H1 (cell line): ENCODE measurements around the gene MEX3D. TPM values are rescaled to one million over a fixed set of nuclear protein-coding genes. Genes with fewer than 3 reads are reported as not detected.

Experiments used
- CTCF ChIA-PET: fragments of 300-600 bp; sonication (Branson Sonifier 250); formaldehyde crosslinking; loops from one replicate; lab custom pipeline; 2021; ENCODE audit not compliant: partially characterized antibody; lab: Charles Lee
- POLR2A ChIA-PET: fragments of 300-600 bp; sonication (Branson Sonifier 250); formaldehyde crosslinking; loops from one replicate; lab custom pipeline; 2021; ENCODE audit warnings: inconsistent platforms; ENCODE audit not compliant: partially characterized antibody; lab: Charles Lee
- DNase-seq, 2 experiments: peaks; one replicate each; pipeline versions ENCODE4 v3.0.0 to v3.0.0-alpha.2; 2010 to 2022; ENCODE audit warnings: low spot score in 2 of 2, low read depth in 1 of 2, mixed read lengths in 1 of 2
- FAIRE-seq: peaks from 2 replicates; lab custom pipeline; 2011; peaks lifted over from hg19 to GRCh38; lab: Jason Lieb, UNC
- H2AFZ ChIP-seq: 2 replicates; pipeline ENCODE4 v1.8.1; 2012; ENCODE audit warnings: low read length, inconsistent platforms
- H2AK5ac ChIP-seq: 2 replicates; pipeline ENCODE4 v1.6.1; 2013; ENCODE audit warnings: low read depth, low read length
- H2BK120ac ChIP-seq: replicated peaks from 2 replicates; pipeline ENCODE3; 2013; ENCODE audit warnings: low read depth, low read length, inconsistent platforms
- H2BK12ac ChIP-seq: 2 replicates; pipeline ENCODE4 v1.6.1; 2013; ENCODE audit warnings: low read depth, low read length
- H2BK15ac ChIP-seq: 2 replicates; pipeline ENCODE4 v1.6.1; 2013; ENCODE audit warnings: low read length
- H2BK20ac ChIP-seq: 2 replicates; pipeline ENCODE4 v1.6.1; 2013; ENCODE audit warnings: low read length
- H2BK5ac ChIP-seq: 2 replicates; pipeline ENCODE4 v1.6.1; 2013; ENCODE audit warnings: low read depth, low read length
- H3K14ac ChIP-seq: 2 replicates; pipeline ENCODE4 v1.6.1; 2013; ENCODE audit warnings: inconsistent platforms; ENCODE audit not compliant: insufficient read length
- H3K18ac ChIP-seq: 2 replicates; pipeline ENCODE4 v1.6.1; 2013; ENCODE audit warnings: low read length; ENCODE audit errors: extremely low read depth
- H3K23ac ChIP-seq: 2 replicates; pipeline ENCODE4 v1.6.1; 2013; ENCODE audit warnings: inconsistent platforms; ENCODE audit not compliant: insufficient read length
- H3K23me2 ChIP-seq: 2 replicates; pipeline ENCODE4 v1.6.1; 2013; ENCODE audit warnings: low read depth, low read length
- H3K27ac ChIP-seq: 2 replicates; pipeline ENCODE4 v1.6.1; 2011; ENCODE audit warnings: low read depth, low read length, inconsistent platforms
- H3K27me3 ChIP-seq, 4 experiments: replicated peaks in 1 of 4; 1 replicate in 1 of 4; 2 replicates in 3 of 4; pipeline versions ENCODE4 v1.6.1 to v1.8.1; 2011 to 2013; ENCODE audit warnings: low read length in 3 of 4, mild to moderate bottlenecking in 3 of 4, inconsistent platforms in 2 of 4, mixed read lengths in 2 of 4, moderate library complexity in 1 of 4; ENCODE audit not compliant: control insufficient read depth in 3 of 4, insufficient read depth in 3 of 4; ENCODE audit errors: extremely low read depth in 1 of 4
- H3K36me3 ChIP-seq, 4 experiments: 2 replicates each; pipeline versions ENCODE4 v1.6.1 to v1.8.1; 2011 to 2013; ENCODE audit warnings: mild to moderate bottlenecking in 4 of 4, low read length in 3 of 4, moderate library complexity in 2 of 4, control low read depth in 1 of 4, inconsistent platforms in 1 of 4; ENCODE audit not compliant: insufficient read depth in 4 of 4, control insufficient read depth in 2 of 4
- H3K4ac ChIP-seq: replicated peaks from 2 replicates; pipeline ENCODE3; 2013; ENCODE audit warnings: low read length, low read depth, mixed read lengths, inconsistent platforms; ENCODE audit not compliant: insufficient read length
- H3K4me1 ChIP-seq, 4 experiments: replicated peaks in 1 of 4; 1 replicate in 1 of 4; 2 replicates in 3 of 4; pipeline versions ENCODE4 v1.6.1 to v1.8.1; 2011 to 2013; ENCODE audit warnings: low read length in 3 of 4, inconsistent platforms in 2 of 4, mixed read lengths in 1 of 4; ENCODE audit not compliant: insufficient read depth in 4 of 4, control insufficient read depth in 3 of 4
- H3K4me2 ChIP-seq, 2 experiments: 2 replicates each; pipeline versions ENCODE4 v1.6.1 to v1.8.1; 2011 to 2013; ENCODE audit warnings: low read depth in 2 of 2, low read length in 2 of 2, control low read depth in 1 of 2, inconsistent platforms in 1 of 2, mild to moderate bottlenecking in 1 of 2; ENCODE audit not compliant: insufficient read depth in 1 of 2
- H3K4me3 ChIP-seq, 4 experiments: fragments of 200-600, 300-600 bp in 1 of 4; sonication (generic), shearing (Covaris generic), sonication (Bioruptor Twin) in 1 of 4; 2 replicates each; pipeline versions ENCODE4 v1.5.1 to v1.8.1; 2011 to 2016; ENCODE audit warnings: low read length in 4 of 4, low read depth in 3 of 4, control low read depth in 2 of 4, inconsistent platforms in 2 of 4, mild to moderate bottlenecking in 2 of 4, mixed read lengths in 1 of 4, moderate library complexity in 1 of 4; ENCODE audit not compliant: insufficient read depth in 2 of 4; ENCODE audit errors: extremely low read depth in 1 of 4
- H3K56ac ChIP-seq: replicated peaks from 2 replicates; pipeline ENCODE3; 2013; ENCODE audit warnings: low read depth, mild to moderate bottlenecking, mixed read lengths, low read length, inconsistent platforms; ENCODE audit not compliant: insufficient read length
- H3K79me1 ChIP-seq: 2 replicates; pipeline ENCODE4 v1.6.1; 2013; ENCODE audit warnings: low read depth, low read length, control low read depth
- H3K79me2 ChIP-seq, 2 experiments: 2 replicates each; pipeline versions ENCODE4 v1.6.1 to v1.8.1; 2012 to 2013; ENCODE audit warnings: low read length in 2 of 2, mild to moderate bottlenecking in 2 of 2, inconsistent platforms in 1 of 2; ENCODE audit not compliant: insufficient read depth in 2 of 2, control insufficient read depth in 1 of 2
- H3K9ac ChIP-seq, 4 experiments: replicated peaks in 1 of 4; 1 replicate in 1 of 4; 2 replicates in 3 of 4; pipeline versions ENCODE4 v1.6.1 to v1.8.1; 2011 to 2013; ENCODE audit warnings: low read depth in 3 of 4, low read length in 3 of 4, control low read depth in 2 of 4, mild to moderate bottlenecking in 2 of 4, moderate library complexity in 2 of 4, inconsistent platforms in 1 of 4; ENCODE audit errors: extremely low read depth in 1 of 4
- H3K9me3 ChIP-seq, 2 experiments: 2 replicates each; pipeline versions ENCODE4 v1.6.1 to v1.8.1; 2012 to 2013; ENCODE audit warnings: mild to moderate bottlenecking in 2 of 2, moderate library complexity in 2 of 2, control low read depth in 1 of 2, inconsistent platforms in 1 of 2, low read depth in 1 of 2, low read length in 1 of 2, mixed read lengths in 1 of 2; ENCODE audit not compliant: insufficient read depth in 2 of 2
- H4K20me1 ChIP-seq, 2 experiments: replicated peaks in 1 of 2; 2 replicates each; pipeline versions ENCODE3 to v1.8.1; 2011 to 2013; ENCODE audit warnings: inconsistent platforms in 2 of 2, low read length in 2 of 2, mild to moderate bottlenecking in 1 of 2; ENCODE audit not compliant: insufficient read depth in 2 of 2, control insufficient read depth in 1 of 2
- H4K5ac ChIP-seq: 2 replicates; pipeline ENCODE4 v1.6.1; 2013; ENCODE audit warnings: low read length, low read depth, mixed read lengths, inconsistent platforms; ENCODE audit not compliant: insufficient read length
- H4K8ac ChIP-seq: 2 replicates; pipeline ENCODE4 v1.8.0; 2013; ENCODE audit warnings: mild to moderate bottlenecking, moderate library complexity, low read length, inconsistent platforms; ENCODE audit not compliant: insufficient read depth; ENCODE audit errors: extremely low read depth
- H4K91ac ChIP-seq: replicated peaks from 2 replicates; pipeline ENCODE3; 2013; ENCODE audit warnings: low read length, mixed read lengths, inconsistent platforms; ENCODE audit not compliant: insufficient read length
- CTBP2 ChIP-seq: IDR thresholded peaks from 2 replicates; pipeline ENCODE4 v1.7.0; 2011; ENCODE audit warnings: borderline replicate concordance, mild to moderate bottlenecking, moderate library complexity, mixed read lengths, low read length; ENCODE audit not compliant: insufficient read depth, insufficient read length
- EP300 ChIP-seq, 2 experiments: IDR thresholded peaks; 1 replicate in 1 of 2; 2 replicates in 1 of 2; pipeline ENCODE4 v1.6.1; 2011 to 2012; ENCODE audit warnings: low read depth in 2 of 2, low read length in 2 of 2, mild to moderate bottlenecking in 2 of 2, borderline replicate concordance in 1 of 2, inconsistent platforms in 1 of 2, moderate library complexity in 1 of 2
- FOSL1 ChIP-seq: IDR thresholded peaks from 2 replicates; pipeline ENCODE4 v1.6.1; 2011; ENCODE audit warnings: mild to moderate bottlenecking, low read depth, low read length, moderate library complexity; ENCODE audit not compliant: insufficient read depth
- SAP30 ChIP-seq: fragments of 300-600 bp; sonication (generic); IDR thresholded peaks from 2 replicates; pipeline ENCODE4 v1.7.1; 2012; ENCODE audit warnings: low read length, moderate library complexity, mild to moderate bottlenecking, inconsistent platforms; ENCODE audit not compliant: insufficient read depth, insufficient replicate concordance
- SIN3A ChIP-seq, 2 experiments: IDR thresholded peaks in 1 of 2; conservative IDR thresholded peaks in 1 of 2; 2 replicates each; pipeline ENCODE4 v1.6.1; 2011 to 2012; ENCODE audit warnings: low read length in 2 of 2, improper control_type of control experiment in 1 of 2, low read depth in 1 of 2, mild to moderate bottlenecking in 1 of 2
- TAF7 ChIP-seq: optimal IDR thresholded peaks from 2 replicates; pipeline ENCODE3; 2011; ENCODE audit warnings: low read depth, mild to moderate bottlenecking, inconsistent platforms, low read length, moderate library complexity, borderline replicate concordance
- TEAD4 ChIP-seq: IDR thresholded peaks from 2 replicates; pipeline ENCODE4 v1.6.1; 2012; ENCODE audit warnings: low read depth, low read length, inconsistent platforms, mixed read lengths
- WGBS, 2 experiments: shearing (Covaris generic) in 1 of 2; methylation state at CpG; one replicate each; pipeline versions ENCODE4 v1.1.6 to v1.1.7; 2013 to 2015; ENCODE audit warnings: low lambda C conversion rate in 2 of 2, mixed read lengths in 2 of 2, inconsistent platforms in 1 of 2, low coverage in 1 of 2, missing lambda C conversion rate in 1 of 2; ENCODE audit not compliant: insufficient replicate concordance in 2 of 2, insufficient coverage in 1 of 2, insufficient read length in 1 of 2; ENCODE audit errors: extremely low coverage in 1 of 2, missing lambda C conversion rate in 1 of 2; 5-methylcytosine and 5-hydroxymethylcytosine counted together
- polyA plus RNA-seq, 7 experiments: library from polyadenylated mRNA; depleted of rRNA in 3 of 7; stranded (reverse) in 5 of 7; unstranded in 2 of 7; fragments of >200 nt in 5 of 7; fragments of 200-250 nt in 2 of 7; gene quantifications; 1 replicate in 5 of 7; 2 replicates in 1 of 7; 4 replicates in 1 of 7; pipeline versions ENCODE4 v1.2.1 to v1.2.3, GENCODE V29; 2011 to 2013; ENCODE audit warnings: missing spikeins in 2 of 7, mixed read lengths in 2 of 7
- total RNA-seq: library from RNA; stranded (reverse); fragmentation: NEBNext Ultra II Directional; extraction: Animal tissue kit (Norgen Biotek cat#: 25700); gene quantifications from 2 replicates; pipeline ENCODE4 v1.2.1, GENCODE V29; 2021
- TF ChIP-seq, protein P1 (sequence below), 3 experiments: IDR thresholded peaks; 1 replicate in 2 of 3; 2 replicates in 1 of 3; pipeline versions ENCODE4 v1.5.1 to v1.6.1; 2011; ENCODE audit warnings: low read length in 3 of 3, mild to moderate bottlenecking in 3 of 3, inconsistent platforms in 2 of 3, low read depth in 1 of 3, moderate library complexity in 1 of 3; ENCODE audit not compliant: insufficient read depth in 1 of 3; ENCODE audit errors: control extremely low read depth in 1 of 3

Gene MEX3D
- total and polyA plus RNA-seq, 2 of the 8 experiments (the other 6 are each of a cell fraction or from before 2014, with no cell fraction given), result 20.8 to 78.8 TPM

DNA sequence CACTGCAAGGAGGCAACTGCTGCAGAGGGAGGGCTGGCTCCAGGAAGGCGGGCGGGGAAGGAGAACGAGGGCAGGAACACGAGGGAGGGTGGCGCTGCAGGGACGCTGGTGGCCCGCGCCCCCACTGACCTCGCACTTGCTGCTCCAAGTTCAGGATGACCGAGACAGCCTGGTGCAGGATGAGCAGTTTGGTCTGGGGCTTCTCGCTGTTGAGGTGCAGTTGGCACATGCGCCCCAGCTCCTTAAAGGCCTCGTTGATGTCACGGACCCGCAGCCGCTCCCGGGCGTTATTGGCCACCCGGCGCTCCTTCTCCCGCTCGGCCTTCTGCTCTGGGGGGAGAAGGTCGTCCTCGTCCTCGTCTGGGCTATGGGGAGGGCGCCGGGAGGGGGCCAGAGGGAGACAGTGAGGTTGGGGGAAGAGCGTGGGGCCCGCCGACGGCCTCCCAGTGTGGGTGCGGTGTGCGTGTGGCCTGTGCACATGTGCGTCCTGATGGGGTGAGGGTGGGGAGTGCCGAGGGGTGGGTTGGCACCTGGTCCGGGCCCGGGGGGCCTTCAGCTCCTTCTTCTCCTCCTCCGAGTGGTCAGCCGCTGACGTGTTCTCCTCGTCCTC, 47.1 kb upstream of the MEX3D start:
- Histone ChIP-seq H2BK15ac (no peak overlapping the region), H2BK120ac (no peak overlapping the region), H3K14ac (no peak overlapping the region), H3K4me1 (peaks cover 0 to 2% (median 0%) of the 10 kb centered on the region in 4 experiments; a peak in 1 of 7 replicates), H2BK12ac (no peak overlapping the region), H3K36me3 (peaks cover 46 to 81% (median 73%) of the 10 kb centered on the region in 4 experiments), H3K4me3 (no peak overlapping the region), H3K4ac (no peak overlapping the region), H2BK5ac (no peak overlapping the region), H3K27me3 (no peaks in the 10 kb centered on the region), H4K91ac (no peak overlapping the region), H3K79me1 (peaks cover 3% of the 10 kb centered on the region), H3K27ac (no peak overlapping the region; the same call in 1 of the 2 replicates), H2BK20ac (no peak overlapping the region), H3K79me2 (peaks cover 0 to 2% of the 10 kb centered on the region in 2 experiments; a peak in 1 of 4 replicates), H3K9me3 (no peaks in the 10 kb centered on the region), H4K5ac (no peak overlapping the region), H3K56ac (no peak overlapping the region), H3K4me2 (no peak overlapping the region), H3K23me2 (no peaks in the 10 kb centered on the region), H4K8ac (no peak overlapping the region), H3K9ac (no peak overlapping the region), H3K23ac (no peak overlapping the region), H2AK5ac (no peak overlapping the region), H4K20me1 (peaks cover 22 to 35% of the 10 kb centered on the region in 2 experiments), H3K18ac (no peak overlapping the region), H2AFZ (no peak overlapping the region)
- WGBS, 2 experiments, result 87% methylated on average over 27 of the region's 41 CpGs; no CpG with 5 or more reads in 1 of the 2 experiments
- FAIRE-seq, result no peak
- no peak for DNase-seq
- POLR2A ChIA-PET, result interaction anchor here (0.8 to 4.8 kb wide), 4 partner anchors 8 to 35 kb away, joined by 3 to 26 read pairs (median 3); partner anchors contain the start of gene UQCR11
- CTCF ChIA-PET, result interaction anchor here (0.6 to 1.3 kb wide), 3 partner anchors 10 to 66 kb away, joined by 3 to 6 read pairs (median 3); no protein-coding TSS in a partner anchor
- TF ChIP-seq CTBP2 (no peak), SAP30 (no peak), EP300 (IDR thresholded peaks at IDR 0.05; ENCODE audit: borderline replicate concordance in 1 of 2, low read depth in 2 of 2, low read length in 2 of 2) (no peak), FOSL1 (no peak), TEAD4 (no peak), SIN3A (conservative IDR thresholded peaks at IDR 0.05 in 1 of 2, IDR thresholded peaks at IDR 0.05 in 1 of 2; ENCODE audit: low read depth in 1 of 2, low read length in 2 of 2) (no peak), TAF7 (no peak)
- TF ChIP-seq, protein P1, sequence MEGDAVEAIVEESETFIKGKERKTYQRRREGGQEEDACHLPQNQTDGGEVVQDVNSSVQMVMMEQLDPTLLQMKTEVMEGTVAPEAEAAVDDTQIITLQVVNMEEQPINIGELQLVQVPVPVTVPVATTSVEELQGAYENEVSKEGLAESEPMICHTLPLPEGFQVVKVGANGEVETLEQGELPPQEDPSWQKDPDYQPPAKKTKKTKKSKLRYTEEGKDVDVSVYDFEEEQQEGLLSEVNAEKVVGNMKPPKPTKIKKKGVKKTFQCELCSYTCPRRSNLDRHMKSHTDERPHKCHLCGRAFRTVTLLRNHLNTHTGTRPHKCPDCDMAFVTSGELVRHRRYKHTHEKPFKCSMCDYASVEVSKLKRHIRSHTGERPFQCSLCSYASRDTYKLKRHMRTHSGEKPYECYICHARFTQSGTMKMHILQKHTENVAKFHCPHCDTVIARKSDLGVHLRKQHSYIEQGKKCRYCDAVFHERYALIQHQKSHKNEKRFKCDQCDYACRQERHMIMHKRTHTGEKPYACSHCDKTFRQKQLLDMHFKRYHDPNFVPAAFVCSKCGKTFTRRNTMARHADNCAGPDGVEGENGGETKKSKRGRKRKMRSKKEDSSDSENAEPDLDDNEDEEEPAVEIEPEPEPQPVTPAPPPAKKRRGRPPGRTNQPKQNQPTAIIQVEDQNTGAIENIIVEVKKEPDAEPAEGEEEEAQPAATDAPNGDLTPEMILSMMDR (IDR thresholded peaks at IDR 0.05; ENCODE audit: control extremely low read depth in 1 of 3, insufficient read depth in 1 of 3, low read depth in 1 of 3, low read length in 3 of 3), result no peak
